Pancreas (tissue), 10 donors: ENCODE data around the gene CACNA1C. TPM values are rescaled to one million over a fixed set of nuclear protein-coding genes. Genes with fewer than 3 reads are reported as not detected.

Source experiments
- ATAC-seq, 4 donors: fragments of 200-7000 bp; cut with Tn5 transposase; one replicate each; pipeline versions ENCODE4 v1.8.0 to v1.9.1; 2020; ENCODE audit warnings: mild to moderate bottlenecking in 4 of 4, moderate library complexity in 4 of 4
- DNase-seq, 6 donors: peaks; one replicate each; pipeline ENCODE4 v3.0.0-alpha.2; 2020
- FAIRE-seq: peaks from 2 replicates; lab custom pipeline; 2012; peaks lifted over from hg19 to GRCh38; lab: Jason Lieb, UNC
- H3K27ac ChIP-seq, 4 donors: fragments of 200-600 bp; sonication (generic); 1 replicate in 3 of 4; 2 replicates in 1 of 4; pipeline versions ENCODE4 v1.5.0 to v1.8.0; 2020
- H3K27me3 ChIP-seq, 4 donors: fragments of 200-600 bp; one replicate each; pipeline ENCODE4 v1.8.0; 2021
- H3K36me3 ChIP-seq, 3 donors: fragments of 200-600 bp; sonication (generic) in 1 of 3; one replicate each; pipeline versions ENCODE4 v1.5.0 to v1.8.0; 2020 to 2021
- H3K4me1 ChIP-seq, 3 donors: fragments of 200-600 bp; one replicate each; pipeline ENCODE4 v1.8.0; 2021
- H3K4me3 ChIP-seq, 4 donors: fragments of 200-600 bp; sonication (generic) in 2 of 4; one replicate each; pipeline versions ENCODE4 v1.5.0 to v1.8.0; 2020 to 2021
- H3K9me3 ChIP-seq, 4 donors: fragments of 200-600 bp; one replicate each; pipeline ENCODE4 v1.8.0; 2021
- CTCF ChIP-seq, 4 donors: fragments of 200-600 bp; sonication (generic) in 3 of 4; IDR thresholded peaks; one replicate each; pipeline versions ENCODE4 v1.5.0 to v1.8.0; 2021; ENCODE audit warnings: antibody characterized with exemption in 4 of 4
- WGBS, 2 donors: extraction: QIAGEN DNeasy Blood & Tissue Kit; methylation state at CpG; one replicate each; pipeline ENCODE4 v1.1.7; 2013; 5-methylcytosine and 5-hydroxymethylcytosine counted together
- intact Hi-C, 3 donors: fragments of 100-400 bp; cut with DNase I; formaldehyde crosslinking; loops; one replicate each; pipeline versions ENCODE4 v1.11.1 to v1.14.2; 2022
- polyA plus RNA-seq, 2 donors: library from polyadenylated mRNA; stranded (reverse); fragments of 200-250 nt; gene quantifications; one replicate each; pipeline ENCODE4 v1.2.3, GENCODE V29; 2013
- total RNA-seq, 6 donors: library from RNA; stranded (reverse); fragmentation: NEBNext Ultra II Directional in 4 of 6; extraction: Animal tissue kit (Norgen Biotek cat#: 25700) in 4 of 6; gene quantifications; one replicate each; pipeline versions ENCODE4 v1.2.1 to v1.2.4, GENCODE V29; 2021 to 2023
- donor health status: healthy with polysubstance abuse.
- donor health status: DM: no; HTN: no; CAD: no; lungs with moderate emphysema.
- donor health status: DM: no; HTN: no; CAD: no.
- donor health status: control.
- donor health status: control.
- donor health status: Bipolar disorder and iron deficiency.
- donor health status: DM: yes; HTN: yes; CAD: no.
- donor health status: DM: no; HTN: no; CAD: no.
- donor health status: DM: no; HTN: no; CAD: no.
- donor health status: DM: yes; HTN: yes; CAD: no.

Gene CACNA1C
- total and polyA plus RNA-seq, 8 donors = 1.2 to 3.8 (median 2.3) TPM

- whole genome bisulfite sequencing, 2 donors = 54 to 64% methylated on average over 12 of the region's 12 CpGs
- peak in 3 of 4 donors; percentile 36 to 61 (median 60) for ATAC-seq
- no peak overlapping the region for H3K4me3 ChIP-seq
- FAIRE-seq = no peak
- no peaks in the 10 kb centered on the region for H3K4me1 ChIP-seq
- no peak for DNase-seq
- intact Hi-C loops = no loop called here
- no peaks in the 10 kb centered on the region for H3K9me3 ChIP-seq
- H3K27me3 ChIP-seq = peaks cover 0 to 16% (median 0%) of the 10 kb centered on the region in 4 donors
- no peaks in the 10 kb centered on the region for H3K36me3 ChIP-seq
- TF ChIP-seq CTCF (IDR thresholded peaks at IDR 0.05) = no peak
- H3K27ac ChIP-seq = no peak overlapping the region
Measured at GRCh38 chr12:2613326-2614073, 560.7 kb downstream of the CACNA1C start.

- H3K9me3 ChIP-seq = no peaks in the 10 kb centered on the region
- FAIRE-seq = no peak
- no peak overlapping the region for H3K27ac ChIP-seq
- H3K4me1 ChIP-seq = no peaks in the 10 kb centered on the region
- no peak for TF ChIP-seq CTCF (IDR thresholded peaks at IDR 0.05)
- no peak overlapping the region for H3K4me3 ChIP-seq
- intact Hi-C loops = no loop called here
- no peak for DNase-seq
- no peaks in the 10 kb centered on the region for H3K36me3 ChIP-seq
- no peak for ATAC-seq
- H3K27me3 ChIP-seq = peaks cover 0 to 16% (median 0%) of the 10 kb centered on the region in 4 donors
Measured at GRCh38 chr12:2614341-2614740, 561.6 kb downstream of the CACNA1C start.

- peaks cover 0 to 8% (median 0%) of the 10 kb centered on the region in 4 donors for H3K27me3 ChIP-seq
- WGBS, 2 donors = 67 to 69% methylated on average over 13 to 14 of the region's 14 CpGs
- no peak overlapping the region for H3K4me3 ChIP-seq
- ATAC-seq (peak in 1 of 4 donors; percentile 11), DNase-seq (no peak), FAIRE-seq (no peak)
- no peak for TF ChIP-seq CTCF (IDR thresholded peaks at IDR 0.05)
- H3K36me3 ChIP-seq = no peaks in the 10 kb centered on the region
- H3K4me1 ChIP-seq = no peaks in the 10 kb centered on the region
- H3K9me3 ChIP-seq = no peaks in the 10 kb centered on the region
- no peak overlapping the region for H3K27ac ChIP-seq
- intact Hi-C loops = no loop called here
Measured at GRCh38 chr12:2615665-2616402, 563.0 kb downstream of the CACNA1C start.

GRCh38 chr12:2616763-2617162 is 564.0 kb downstream of the CACNA1C start:
- no peak overlapping the region for H3K27ac ChIP-seq
- H3K9me3 ChIP-seq = no peaks in the 10 kb centered on the region
- TF ChIP-seq CTCF (IDR thresholded peaks at IDR 0.05) = no peak
- intact Hi-C loops = no loop called here
- no peaks in the 10 kb centered on the region for H3K4me1 ChIP-seq
- H3K4me3 ChIP-seq = no peak overlapping the region
- H3K36me3 ChIP-seq = no peaks in the 10 kb centered on the region
- ATAC-seq = no peak
- no peak for FAIRE-seq
- peaks cover 0 to 8% (median 0%) of the 10 kb centered on the region in 4 donors for H3K27me3 ChIP-seq
- DNase-seq = peak in 1 of 6 donors; percentile 36
- WGBS, 2 donors = 73 to 86% methylated on average over 10 of the region's 10 CpGs
